HCT116 (cell line): ENCODE data around the gene RPN1. TPM values are rescaled to one million over a fixed set of nuclear protein-coding genes. Genes with fewer than 3 reads are reported as not detected.

ENCODE experiments used
- ATAC-seq: fragments of 200-7000 bp; cut with Tn5 transposase; 2 replicates; pipeline ENCODE4 v1.9.1; 2020; ENCODE audit warnings: mild to moderate bottlenecking, moderate library complexity
- BruUV-seq: library from RNA; stranded (reverse); fragments of 400-500 nt; replicated peaks from 2 replicates; lab custom pipeline; 2021; lab: Mats Ljungman, UMichigan
- CTCF ChIA-PET: fragments of 300-600 bp; sonication (Branson Sonifier 250); formaldehyde crosslinking; loops from one replicate; lab custom pipeline; 2021; ENCODE audit warnings: antibody characterized with exemption; lab: Charles Lee
- POLR2A ChIA-PET: fragments of 300-600, 350-600 bp; sonication (Branson Sonifier 250); formaldehyde crosslinking; loops from one replicate; lab custom pipeline; 2021; ENCODE audit warnings: antibody characterized with exemption; lab: Charles Lee
- RAD21 ChIA-PET, 2 experiments: fragments of 300-600 bp; sonication (Branson Sonifier 250); formaldehyde crosslinking; loops; one replicate each; lab custom pipeline; 2023; ENCODE audit warnings: low total read pairs in 2 of 2; ENCODE audit not compliant: uncharacterized antibody in 2 of 2, unreplicated experiment in 2 of 2, low non-redundant PET in 1 of 2; lab: Charles Lee
- DNase-seq: peaks from one replicate; pipeline ENCODE4 v3.0.0-alpha.2; 2010; ENCODE audit warnings: low read depth, low spot score
- H2AFZ ChIP-seq: fragments of 200-600 bp; shearing (Covaris generic), sonication (generic); 2 replicates; pipeline ENCODE4 v1.6.1; 2017; ENCODE audit warnings: low read depth, mixed run types, mixed read lengths, antibody characterized with exemption, low read length; ENCODE audit not compliant: poor library complexity, severe bottlenecking
- H3K27ac ChIP-seq: 2 replicates; pipeline ENCODE4 v1.5.1; 2012; ENCODE audit warnings: low read depth, low read length
- H3K27me3 ChIP-seq: fragments of 200-600 bp; sonication (generic); 2 replicates; pipeline ENCODE4 v1.6.1; 2016; ENCODE audit warnings: mixed run types, low read length, mixed read lengths; ENCODE audit not compliant: insufficient read depth
- H3K36me3 ChIP-seq, 2 experiments: fragments of 200-500 bp in 1 of 2; fragments of 200-600 bp in 1 of 2; sonication (Bioruptor generic) in 1 of 2; sonication (generic) in 1 of 2; 2 replicates each; pipeline versions ENCODE4 v1.5.1 to v1.6.1; 2014 to 2016; ENCODE audit warnings: low read length in 2 of 2, inconsistent platforms in 1 of 2, mixed read lengths in 1 of 2, mixed run types in 1 of 2; ENCODE audit not compliant: insufficient read depth in 2 of 2, control insufficient read depth in 1 of 2
- H3K4me1 ChIP-seq, 2 experiments: fragments of 200-600 bp in 1 of 2; sonication (generic) in 1 of 2; 2 replicates each; pipeline versions ENCODE4 v1.5.1 to v1.6.1; 2012 to 2017; ENCODE audit warnings: low read length in 2 of 2, inconsistent platforms in 1 of 2, mild to moderate bottlenecking in 1 of 2, mixed read lengths in 1 of 2, mixed run types in 1 of 2, moderate library complexity in 1 of 2; ENCODE audit not compliant: insufficient read depth in 2 of 2, control insufficient read depth in 1 of 2
- H3K4me2 ChIP-seq: fragments of 200-600 bp; sonication (generic); 2 replicates; pipeline ENCODE4 v1.6.1; 2017; ENCODE audit warnings: mixed run types, low read length, mixed read lengths
- H3K4me3 ChIP-seq, 2 experiments: fragments of 200-600 bp in 1 of 2; sonication (generic) in 1 of 2; replicated peaks in 1 of 2; 2 replicates each; pipeline ENCODE4 v1.5.1; 2011 to 2016; ENCODE audit warnings: low read length in 2 of 2, control low read depth in 1 of 2, low read depth in 1 of 2, mild to moderate bottlenecking in 1 of 2, mixed read lengths in 1 of 2, mixed run types in 1 of 2
- H3K79me2 ChIP-seq: fragments of 200-600 bp; sonication (generic); 2 replicates; pipeline ENCODE4 v1.6.1; 2017; ENCODE audit warnings: mild to moderate bottlenecking, mixed run types, low read length, moderate library complexity, mixed read lengths; ENCODE audit not compliant: insufficient read depth
- H3K9ac ChIP-seq: fragments of 200-600 bp; sonication (generic); 2 replicates; pipeline ENCODE4 v1.6.1; 2016; ENCODE audit warnings: low read length, mixed read lengths
- H3K9me2 ChIP-seq: fragments of 200-600 bp; sonication (generic), shearing (Covaris generic); 2 replicates; pipeline ENCODE4 v1.6.1; 2017; ENCODE audit warnings: mixed run types, mild to moderate bottlenecking, moderate library complexity; ENCODE audit not compliant: insufficient read depth
- H3K9me3 ChIP-seq, 2 experiments: fragments of 200-500 bp in 1 of 2; fragments of 200-600 bp in 1 of 2; sonication (Bioruptor generic) in 1 of 2; sonication (generic) in 1 of 2; 2 replicates each; pipeline ENCODE4 v1.6.1; 2014 to 2017; ENCODE audit warnings: low read length in 2 of 2, mixed read lengths in 2 of 2, inconsistent platforms in 1 of 2, low read depth in 1 of 2, mild to moderate bottlenecking in 1 of 2, mixed run types in 1 of 2, moderate library complexity in 1 of 2; ENCODE audit not compliant: control insufficient read depth in 1 of 2, insufficient read depth in 1 of 2
- H4K20me1 ChIP-seq: fragments of 200-600 bp; sonication (generic), shearing (Covaris generic); 2 replicates; pipeline ENCODE4 v1.6.1; 2017; ENCODE audit warnings: mixed run types, mild to moderate bottlenecking, moderate library complexity; ENCODE audit not compliant: insufficient read depth
- CBX3 ChIP-seq: IDR thresholded peaks from 2 replicates; pipeline ENCODE4 v1.6.1; 2012; ENCODE audit warnings: low read depth
- EGR1 ChIP-seq: IDR thresholded peaks from 2 replicates; pipeline ENCODE4 v1.6.1; 2012; ENCODE audit warnings: low read depth
- FOSL1 ChIP-seq: IDR thresholded peaks from 2 replicates; pipeline ENCODE4 v1.6.1; 2012; ENCODE audit warnings: low read depth
- JUND ChIP-seq: IDR thresholded peaks from 2 replicates; pipeline ENCODE4 v1.6.1; 2012
- POLR2A ChIP-seq: IDR thresholded peaks from 2 replicates; pipeline ENCODE4 v1.7.0; 2011; ENCODE audit warnings: borderline replicate concordance; ENCODE audit not compliant: insufficient read depth, insufficient read length; ENCODE audit errors: extremely low read depth
- POLR2AphosphoS5 ChIP-seq: IDR thresholded peaks from 2 replicates; pipeline ENCODE4 v1.6.1; 2011; ENCODE audit warnings: mild to moderate bottlenecking, low read depth, low read length, moderate library complexity
- SRF ChIP-seq: IDR thresholded peaks from 2 replicates; pipeline ENCODE4 v1.6.1; 2012; ENCODE audit warnings: low read depth
- TCF7L2 ChIP-seq: IDR thresholded peaks from 2 replicates; pipeline ENCODE4 v1.7.0; 2011; ENCODE audit warnings: borderline replicate concordance, inconsistent platforms; ENCODE audit not compliant: insufficient read depth, insufficient read length; ENCODE audit errors: extremely low read depth
- ZFX ChIP-seq: fragments of 450-650 bp; IDR thresholded peaks from 2 replicates; pipeline ENCODE4 v1.6.1; 2017
- intact Hi-C: fragments of 100-400 bp; cut with micrococcal nuclease; formaldehyde crosslinking; loops from 2 replicates; pipeline ENCODE4 v1.10.0; 2022
- total RNA-seq: library from RNA; stranded (reverse); gene quantifications from one replicate; pipeline ENCODE4 v1.2.1, GENCODE V29; 2021; ENCODE audit not compliant: unreplicated experiment
- TF ChIP-seq, protein P1 (sequence below), 3 experiments: fragments of 200-600 bp in 1 of 3; sonication (generic) in 1 of 3; IDR thresholded peaks in 2 of 3; conservative IDR thresholded peaks in 1 of 3; 2 replicates each; pipeline ENCODE4 v1.5.1; 2012 to 2017; ENCODE audit warnings: low read depth in 2 of 3, low read length in 2 of 3, antibody characterized with exemption in 1 of 3, borderline replicate concordance in 1 of 3, control low read depth in 1 of 3, mild to moderate bottlenecking in 1 of 3, mixed read lengths in 1 of 3, mixed run types in 1 of 3, moderate library complexity in 1 of 3; ENCODE audit not compliant: insufficient read depth in 1 of 3
- TF ChIP-seq, protein P2 (sequence below): IDR thresholded peaks from 2 replicates; pipeline ENCODE4 v1.6.1; 2012; ENCODE audit warnings: low read depth

Gene RPN1
- total RNA-seq, 1 experiment from 2014 or later = 218 TPM

DNA sequence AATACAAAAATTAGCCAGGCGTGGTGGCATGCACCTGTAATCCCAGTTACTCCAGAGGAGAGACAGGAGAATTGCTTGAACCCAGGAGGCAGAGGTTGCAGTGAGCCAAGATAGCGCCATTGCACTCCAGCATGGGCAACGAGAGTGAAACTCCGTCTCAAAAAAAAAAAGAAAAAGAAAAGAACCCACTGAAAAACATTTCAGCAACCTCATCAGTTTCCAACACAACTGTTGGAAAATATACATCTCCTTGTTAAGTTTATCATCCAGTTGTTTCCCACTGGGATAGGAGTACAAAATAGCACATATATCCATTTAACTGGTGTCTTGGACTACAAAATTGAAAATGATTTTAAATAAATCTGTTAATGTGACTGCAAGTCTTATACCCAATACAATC, 2.2 kb downstream of the RPN1 start:
- Histone ChIP-seq H3K4me1 (peaks cover 11 to 22% of the 10 kb centered on the region in 2 experiments; a peak in 3 of 4 replicates), H3K9ac (0 out of 2 replicates have a peak overlapping the region, but pooled peaks have one; percentile 100), H3K27ac (no peak overlapping the region), H3K9me2 (no peaks in the 10 kb centered on the region), H3K4me2 (peak overlapping the region; percentile 87; the same call in 1 of the 2 replicates), H3K9me3 (no peaks in the 10 kb centered on the region), H4K20me1 (peaks cover 14% of the 10 kb centered on the region; the same call in 1 of the 2 replicates), H2AFZ (no peak overlapping the region), H3K4me3 (peak overlapping the region; percentile 91 to 99; a peak in 2 of 4 replicates), H3K36me3 (peaks cover 13 to 23% of the 10 kb centered on the region in 2 experiments), H3K79me2 (peaks cover 73% of the 10 kb centered on the region), H3K27me3 (no peaks in the 10 kb centered on the region)
- no peak for TF ChIP-seq TCF7L2
- TF ChIP-seq EGR1 = no peak
- ChIA-PET POLR2A (no interaction called here), RAD21 (no interaction called here), CTCF (no interaction called here)
- ATAC-seq = no peak
- intact Hi-C loops = no loop called here
- no TSS peak for BruUV-seq
- no peak for DNase-seq

DNA sequence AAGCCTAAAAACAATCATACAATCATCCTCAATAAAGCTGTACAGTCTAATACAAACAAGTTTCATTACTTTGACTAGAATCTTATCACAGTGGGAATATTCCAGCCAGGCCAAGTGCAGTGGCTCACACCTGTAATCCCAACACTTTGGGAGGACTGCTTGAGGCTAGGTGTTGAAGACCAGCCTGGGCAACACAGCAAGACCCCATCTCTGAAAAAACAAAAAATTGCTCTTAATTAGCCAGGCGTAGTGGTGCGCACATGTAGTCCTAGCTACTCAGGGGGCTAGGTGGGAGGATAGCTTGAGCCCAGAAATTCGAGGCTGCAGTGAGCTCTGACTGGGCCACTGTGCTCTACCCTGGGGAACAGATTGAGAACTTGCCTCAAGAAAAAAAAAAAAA, 3.3 kb downstream of the RPN1 start:
- intact Hi-C loops = no loop called here
- H4K20me1 ChIP-seq = peaks cover 14% of the 10 kb centered on the region; the same call in 1 of the 2 replicates

More for the DNA sequence above, 3.3 kb downstream of the RPN1 start:
- Histone ChIP-seq H3K9me3 (no peaks in the 10 kb centered on the region), H3K4me2 (no peak overlapping the region), H3K79me2 (peaks cover 84% of the 10 kb centered on the region), H3K9ac (no peak overlapping the region), H3K9me2 (no peaks in the 10 kb centered on the region), H3K4me1 (peaks cover 11 to 22% of the 10 kb centered on the region in 2 experiments; a peak in 3 of 4 replicates), H3K4me3 (no peak overlapping the region), H2AFZ (no peak overlapping the region), H3K27ac (no peak overlapping the region), H3K27me3 (no peaks in the 10 kb centered on the region), H3K36me3 (peaks cover 13 to 23% of the 10 kb centered on the region in 2 experiments)
- ChIA-PET POLR2A (no interaction called here), CTCF (no interaction called here), RAD21 (interaction anchor here in 1 of 2 experiments (0.6 kb wide), 1 partner anchor 164 kb away, joined by 4 read pairs; no protein-coding TSS in a partner anchor)
- no TSS peak for BruUV-seq
- no peak for DNase-seq
- no peak for ATAC-seq
- TF ChIP-seq JUND (no peak), EGR1 (no peak), TCF7L2 (no peak), SRF (no peak), POLR2A (no peak), POLR2AphosphoS5 (no peak), CBX3 (no peak), FOSL1 (no peak), ZFX (no peak)
- TF ChIP-seq, protein P1, sequence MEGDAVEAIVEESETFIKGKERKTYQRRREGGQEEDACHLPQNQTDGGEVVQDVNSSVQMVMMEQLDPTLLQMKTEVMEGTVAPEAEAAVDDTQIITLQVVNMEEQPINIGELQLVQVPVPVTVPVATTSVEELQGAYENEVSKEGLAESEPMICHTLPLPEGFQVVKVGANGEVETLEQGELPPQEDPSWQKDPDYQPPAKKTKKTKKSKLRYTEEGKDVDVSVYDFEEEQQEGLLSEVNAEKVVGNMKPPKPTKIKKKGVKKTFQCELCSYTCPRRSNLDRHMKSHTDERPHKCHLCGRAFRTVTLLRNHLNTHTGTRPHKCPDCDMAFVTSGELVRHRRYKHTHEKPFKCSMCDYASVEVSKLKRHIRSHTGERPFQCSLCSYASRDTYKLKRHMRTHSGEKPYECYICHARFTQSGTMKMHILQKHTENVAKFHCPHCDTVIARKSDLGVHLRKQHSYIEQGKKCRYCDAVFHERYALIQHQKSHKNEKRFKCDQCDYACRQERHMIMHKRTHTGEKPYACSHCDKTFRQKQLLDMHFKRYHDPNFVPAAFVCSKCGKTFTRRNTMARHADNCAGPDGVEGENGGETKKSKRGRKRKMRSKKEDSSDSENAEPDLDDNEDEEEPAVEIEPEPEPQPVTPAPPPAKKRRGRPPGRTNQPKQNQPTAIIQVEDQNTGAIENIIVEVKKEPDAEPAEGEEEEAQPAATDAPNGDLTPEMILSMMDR (IDR thresholded peaks at IDR 0.05 in 2 of 3, conservative IDR thresholded peaks at IDR 0.05 in 1 of 3; ENCODE audit: borderline replicate concordance in 1 of 3, insufficient read depth in 1 of 3, low read depth in 2 of 3, low read length in 2 of 3) = no peak
- TF ChIP-seq, protein P2, sequence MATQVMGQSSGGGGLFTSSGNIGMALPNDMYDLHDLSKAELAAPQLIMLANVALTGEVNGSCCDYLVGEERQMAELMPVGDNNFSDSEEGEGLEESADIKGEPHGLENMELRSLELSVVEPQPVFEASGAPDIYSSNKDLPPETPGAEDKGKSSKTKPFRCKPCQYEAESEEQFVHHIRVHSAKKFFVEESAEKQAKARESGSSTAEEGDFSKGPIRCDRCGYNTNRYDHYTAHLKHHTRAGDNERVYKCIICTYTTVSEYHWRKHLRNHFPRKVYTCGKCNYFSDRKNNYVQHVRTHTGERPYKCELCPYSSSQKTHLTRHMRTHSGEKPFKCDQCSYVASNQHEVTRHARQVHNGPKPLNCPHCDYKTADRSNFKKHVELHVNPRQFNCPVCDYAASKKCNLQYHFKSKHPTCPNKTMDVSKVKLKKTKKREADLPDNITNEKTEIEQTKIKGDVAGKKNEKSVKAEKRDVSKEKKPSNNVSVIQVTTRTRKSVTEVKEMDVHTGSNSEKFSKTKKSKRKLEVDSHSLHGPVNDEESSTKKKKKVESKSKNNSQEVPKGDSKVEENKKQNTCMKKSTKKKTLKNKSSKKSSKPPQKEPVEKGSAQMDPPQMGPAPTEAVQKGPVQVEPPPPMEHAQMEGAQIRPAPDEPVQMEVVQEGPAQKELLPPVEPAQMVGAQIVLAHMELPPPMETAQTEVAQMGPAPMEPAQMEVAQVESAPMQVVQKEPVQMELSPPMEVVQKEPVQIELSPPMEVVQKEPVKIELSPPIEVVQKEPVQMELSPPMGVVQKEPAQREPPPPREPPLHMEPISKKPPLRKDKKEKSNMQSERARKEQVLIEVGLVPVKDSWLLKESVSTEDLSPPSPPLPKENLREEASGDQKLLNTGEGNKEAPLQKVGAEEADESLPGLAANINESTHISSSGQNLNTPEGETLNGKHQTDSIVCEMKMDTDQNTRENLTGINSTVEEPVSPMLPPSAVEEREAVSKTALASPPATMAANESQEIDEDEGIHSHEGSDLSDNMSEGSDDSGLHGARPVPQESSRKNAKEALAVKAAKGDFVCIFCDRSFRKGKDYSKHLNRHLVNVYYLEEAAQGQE = no peak
